T-helper 2 cell treated with Interferon-gamma antibody and Interleukin-4, amounts not matched to agents 5 μg/mL and 100 μg/mL, for 36 hours (primary cell): ENCODE measurements around the gene PPDPF.

Experiments used
- DNase-seq: peaks from one replicate; pipeline ENCODE4 v3.0.0; 2021; ENCODE audit warnings: low spot score
- H3K27ac Mint-ChIP-seq: one replicate; pipeline ENCODE4 v1.8.0; 2021; ENCODE audit warnings: mild to moderate bottlenecking, mixed read lengths
- H3K27me3 Mint-ChIP-seq: one replicate; pipeline ENCODE4 v1.8.0; 2021; ENCODE audit warnings: low read depth, mixed read lengths
- H3K36me3 Mint-ChIP-seq: one replicate; pipeline ENCODE4 v1.8.0; 2021; ENCODE audit warnings: low read depth, mixed read lengths
- H3K4me1 Mint-ChIP-seq: one replicate; pipeline ENCODE4 v1.8.0; 2021; ENCODE audit warnings: low read depth, mixed read lengths
- H3K4me3 Mint-ChIP-seq: one replicate; pipeline ENCODE4 v1.8.0; 2022; ENCODE audit warnings: mild to moderate bottlenecking, moderate library complexity, mixed read lengths
- H3K9me3 Mint-ChIP-seq: one replicate; pipeline ENCODE4 v1.8.0; 2021; ENCODE audit warnings: mixed read lengths

PPDPF gene

GRCh38 chr20:63529861-63530787 lies 9.6 kb downstream of the PPDPF start:
- H3K9me3 Mint-ChIP-seq, result no peaks in the 10 kb centered on the region
- H3K36me3 Mint-ChIP-seq, result no peaks in the 10 kb centered on the region
- H3K27me3 Mint-ChIP-seq, result no peaks in the 10 kb centered on the region
- no peak overlapping the region for H3K27ac Mint-ChIP-seq
- H3K4me1 Mint-ChIP-seq, result peaks cover 3% of the 10 kb centered on the region
- no peak for DNase-seq
- H3K4me3 Mint-ChIP-seq, result no peak overlapping the region

GRCh38 chr20:63530788-63531160 lies 10.2 kb downstream of the PPDPF start:
- no peak overlapping the region for H3K4me3 Mint-ChIP-seq
- H3K27ac Mint-ChIP-seq, result no peak overlapping the region

GRCh38 chr20:63531686-63532448 lies 11.3 kb downstream of the PPDPF start:
- Mint-ChIP-seq H3K4me3 (no peak overlapping the region), H3K4me1 (peaks cover 3% of the 10 kb centered on the region), H3K27me3 (no peaks in the 10 kb centered on the region), H3K27ac (no peak overlapping the region), H3K36me3 (no peaks in the 10 kb centered on the region), H3K9me3 (no peaks in the 10 kb centered on the region)
- DNase-seq, result no peak

More at GRCh38 chr20:63530788-63531160, 10.2 kb downstream of the PPDPF start:
- Mint-ChIP-seq H3K9me3 (no peaks in the 10 kb centered on the region), H3K27me3 (no peaks in the 10 kb centered on the region), H3K36me3 (no peaks in the 10 kb centered on the region), H3K4me1 (peaks cover 3% of the 10 kb centered on the region)
- no peak for DNase-seq

- H3K9me3 Mint-ChIP-seq, result no peaks in the 10 kb centered on the region
- H3K27ac Mint-ChIP-seq, result no peak overlapping the region
- H3K36me3 Mint-ChIP-seq, result no peaks in the 10 kb centered on the region
- no peaks in the 10 kb centered on the region for H3K27me3 Mint-ChIP-seq
- H3K4me3 Mint-ChIP-seq, result no peak overlapping the region
- H3K4me1 Mint-ChIP-seq, result peaks cover 6% of the 10 kb centered on the region
- DNase-seq, result no peak
Observed at GRCh38 chr20:63532449-63532971, 11.9 kb downstream of the PPDPF start.

GRCh38 chr20:63533388-63533787 lies 12.8 kb downstream of the PPDPF start:
- Mint-ChIP-seq H3K36me3 (no peaks in the 10 kb centered on the region), H3K27me3 (no peaks in the 10 kb centered on the region), H3K4me3 (no peak overlapping the region), H3K9me3 (no peaks in the 10 kb centered on the region), H3K4me1 (peaks cover 5% of the 10 kb centered on the region), H3K27ac (no peak overlapping the region)
- no peak for DNase-seq

- Mint-ChIP-seq H3K9me3 (no peaks in the 10 kb centered on the region), H3K4me3 (no peak overlapping the region), H3K27me3 (no peaks in the 10 kb centered on the region), H3K36me3 (no peaks in the 10 kb centered on the region), H3K4me1 (peaks cover 5% of the 10 kb centered on the region), H3K27ac (no peak overlapping the region)
- DNase-seq, result no peak
Observed at GRCh38 chr20:63533871-63534393, 13.4 kb downstream of the PPDPF start.

GRCh38 chr20:63534427-63534830 lies 13.9 kb downstream of the PPDPF start:
- no peak for DNase-seq
- Mint-ChIP-seq H3K27me3 (no peaks in the 10 kb centered on the region), H3K9me3 (no peaks in the 10 kb centered on the region), H3K36me3 (no peaks in the 10 kb centered on the region), H3K4me1 (peaks cover 6% of the 10 kb centered on the region), H3K27ac (no peak overlapping the region), H3K4me3 (no peak overlapping the region)

GRCh38 chr20:63534831-63535651 lies 14.5 kb downstream of the PPDPF start:
- Mint-ChIP-seq H3K36me3 (no peaks in the 10 kb centered on the region), H3K9me3 (no peaks in the 10 kb centered on the region), H3K27ac (no peak overlapping the region), H3K4me1 (peaks cover 6% of the 10 kb centered on the region), H3K27me3 (no peaks in the 10 kb centered on the region), H3K4me3 (no peak overlapping the region)
- DNase-seq, result no peak

GRCh38 chr20:63536241-63536977 lies 15.8 kb downstream of the PPDPF start:
- no peaks in the 10 kb centered on the region for H3K27me3 Mint-ChIP-seq

GRCh38 chr20:63536997-63537524 lies 16.5 kb downstream of the PPDPF start, which contains the start of gene PTK6:
TSS of gene PTK6 (minus strand) at chr20:63537376. CDS start at chr20:63537314, 62 bp downstream.
- H3K4me1 Mint-ChIP-seq, result peaks cover 6% of the 10 kb centered on the region
- DNase-seq, result no peak
- peak within 1 kb of the TSS; percentile 92 for H3K27ac Mint-ChIP-seq
- peak within 1 kb of the TSS; percentile 77 for H3K4me3 Mint-ChIP-seq
- H3K9me3 Mint-ChIP-seq, result no peaks in the 10 kb centered on the region
- H3K27me3 Mint-ChIP-seq, result no peaks in the 10 kb centered on the region
- H3K36me3 Mint-ChIP-seq, result no peaks in the 10 kb centered on the region

More at GRCh38 chr20:63536241-63536977, 15.8 kb downstream of the PPDPF start:
- no peak for DNase-seq
- Mint-ChIP-seq H3K4me1 (peaks cover 6% of the 10 kb centered on the region), H3K4me3 (no peak overlapping the region), H3K9me3 (no peaks in the 10 kb centered on the region), H3K27ac (peak overlapping the region; percentile 68), H3K36me3 (no peaks in the 10 kb centered on the region)

- peak; percentile 98 for DNase-seq
- Mint-ChIP-seq H3K36me3 (no peaks in the 10 kb centered on the region), H3K4me3 (peak overlapping the region; percentile 77), H3K4me1 (peaks cover 6% of the 10 kb centered on the region), H3K27ac (peak overlapping the region; percentile 92), H3K9me3 (no peaks in the 10 kb centered on the region), H3K27me3 (no peaks in the 10 kb centered on the region)
Observed at GRCh38 chr20:63537525-63538203, 17.1 kb downstream of the PPDPF start.
